Vagina (tissue), 2 donors: ENCODE data around the gene NLGN4X. TPM values are rescaled to one million over a fixed set of nuclear protein-coding genes. Genes with fewer than 3 reads are reported as not detected.

Source experiments
- DNase-seq, 2 donors: peaks; one replicate each; pipeline ENCODE4 v3.0.0-alpha.2; 2017; ENCODE audit errors: extremely low spot score in 2 of 2
- H3K27ac ChIP-seq: fragments of 200-600 bp; sonication (generic); one replicate; pipeline ENCODE4 v1.5.1; 2019
- H3K27me3 ChIP-seq: fragments of 200-600 bp; sonication (generic); one replicate; pipeline ENCODE4 v1.5.1; 2019
- H3K36me3 ChIP-seq, 2 donors: fragments of 200-600 bp; sonication (generic); one replicate each; pipeline ENCODE4 v1.5.1; 2017 to 2019
- H3K4me1 ChIP-seq: fragments of 200-600 bp; sonication (generic); one replicate; pipeline ENCODE4 v1.5.1; 2019
- H3K4me3 ChIP-seq, 2 donors: fragments of 200-600 bp; sonication (generic); 1 replicate in 1 of 2; 2 replicates in 1 of 2; pipeline ENCODE4 v1.5.1; 2016 to 2019
- H3K9me3 ChIP-seq: fragments of 200-600 bp; sonication (generic); one replicate; pipeline ENCODE4 v1.5.1; 2019
- CTCF ChIP-seq, 3 experiments: fragments of 450-650 bp in 2 of 3; fragments of 200-600 bp in 1 of 3; sonication (generic) in 1 of 3; IDR thresholded peaks; one replicate each; pipeline ENCODE4 v1.5.1; 2017 to 2019; ENCODE audit warnings: antibody characterized with exemption in 3 of 3, mild to moderate bottlenecking in 2 of 3, moderate library complexity in 2 of 3
- POLR2A ChIP-seq, 2 donors: fragments of 450-650 bp; IDR thresholded peaks; one replicate each; pipeline ENCODE4 v1.6.1; 2017; ENCODE audit warnings: antibody characterized with exemption in 2 of 2, mild to moderate bottlenecking in 2 of 2, moderate library complexity in 2 of 2
- POLR2AphosphoS5 ChIP-seq, 2 donors: sonication (generic); formaldehyde crosslinking; IDR thresholded peaks; one replicate each; pipeline ENCODE4 v1.9.0; 2017; ENCODE audit warnings: antibody characterized with exemption in 2 of 2, mild to moderate bottlenecking in 2 of 2, low read depth in 1 of 2; ENCODE audit not compliant: insufficient read depth in 1 of 2
- intact Hi-C: fragments of 100-400 bp; cut with DNase I; formaldehyde crosslinking; loops from one replicate; pipeline ENCODE4 v1.15.1; 2023
- total RNA-seq: library from RNA; depleted of rRNA; stranded (reverse); fragments of >200 nt; gene quantifications from one replicate; pipeline ENCODE4 v1.2.3, GENCODE V29; 2016

The NLGN4X gene
- 2.5 TPM for total RNA-seq

- peaks cover 11% of the 10 kb centered on the region for H3K4me1 ChIP-seq
- H3K9me3 ChIP-seq, result no peaks in the 10 kb centered on the region
- H3K36me3 ChIP-seq, result no peaks in the 10 kb centered on the region
- no peaks in the 10 kb centered on the region for H3K27me3 ChIP-seq
- no peak within 1 kb of the TSS for H3K27ac ChIP-seq
- no peak for DNase-seq
- H3K4me3 ChIP-seq, result peak within 1 kb of the TSS; percentile 35 to 40
- TF ChIP-seq POLR2A (IDR thresholded peaks at IDR 0.05), result no peak
- no peak for TF ChIP-seq POLR2AphosphoS5 (IDR thresholded peaks at IDR 0.05; ENCODE audit: insufficient read depth in 1 of 2, low read depth in 1 of 2)
- no peak for TF ChIP-seq CTCF (IDR thresholded peaks at IDR 0.05)
- intact Hi-C loops, result no loop called here
These were observed at the start of gene NLGN4X for GRCh38 chrX:6228720-6229119. Gene NLGN4X, minus strand, starts transcription at chrX:6228867. Its CDS starts 77,401 bp downstream, at chrX:6151466.

DNA sequence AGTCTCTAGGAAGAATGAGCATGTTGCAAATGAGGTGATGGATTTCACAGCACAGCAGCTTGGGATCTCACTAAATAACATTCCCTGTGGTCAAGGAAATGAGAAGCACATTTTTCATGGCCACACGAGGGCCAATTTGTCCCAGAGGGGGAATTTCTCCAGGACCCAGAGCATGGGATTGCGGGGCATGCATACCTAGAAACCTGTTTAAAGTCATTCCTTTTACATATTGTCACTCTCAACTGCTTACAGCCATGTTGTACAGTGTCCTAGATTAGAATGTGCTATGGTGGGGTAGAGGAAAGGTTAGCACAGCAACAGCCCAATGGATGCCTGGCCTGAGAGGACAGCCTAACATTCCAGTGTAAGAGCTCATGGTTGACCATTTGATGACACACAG, 37.4 kb upstream of the NLGN4X start:
- intact Hi-C loops, result no loop called here
- Histone ChIP-seq H3K9me3 (no peaks in the 10 kb centered on the region), H3K4me1 (no peaks in the 10 kb centered on the region), H3K27me3 (no peaks in the 10 kb centered on the region), H3K27ac (no peak overlapping the region), H3K4me3 (no peak overlapping the region), H3K36me3 (no peaks in the 10 kb centered on the region)
- TF ChIP-seq CTCF (IDR thresholded peaks at IDR 0.05), result no peak
- no peak for TF ChIP-seq POLR2A (IDR thresholded peaks at IDR 0.05)
- no peak for TF ChIP-seq POLR2AphosphoS5 (IDR thresholded peaks at IDR 0.05; ENCODE audit: insufficient read depth in 1 of 2, low read depth in 1 of 2)
- no peak for DNase-seq

DNA sequence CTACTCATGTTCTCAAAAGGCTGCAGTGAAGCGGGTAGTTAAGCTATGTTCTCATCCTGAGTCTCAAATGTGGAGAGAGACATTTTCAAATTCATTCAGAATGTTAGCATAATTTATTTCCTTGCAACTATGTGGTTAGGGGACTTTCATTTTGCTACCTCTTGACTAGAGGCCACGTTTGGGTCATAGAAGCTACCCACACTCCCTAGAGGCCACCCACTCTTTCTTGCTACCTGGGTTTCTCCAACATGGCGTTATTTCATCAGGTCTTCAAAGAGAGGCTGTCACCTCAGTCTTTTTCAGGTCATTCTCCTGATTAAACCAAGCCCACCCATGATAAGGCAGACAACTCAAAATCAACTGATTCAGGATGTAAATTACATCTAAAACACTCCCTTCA, 34.3 kb upstream of the NLGN4X start:
- DNase-seq, result no peak
- TF ChIP-seq CTCF (IDR thresholded peaks at IDR 0.05), result no peak
- TF ChIP-seq POLR2A (IDR thresholded peaks at IDR 0.05), result no peak
- TF ChIP-seq POLR2AphosphoS5 (IDR thresholded peaks at IDR 0.05; ENCODE audit: insufficient read depth in 1 of 2, low read depth in 1 of 2), result no peak
- Histone ChIP-seq H3K9me3 (no peaks in the 10 kb centered on the region), H3K27me3 (no peaks in the 10 kb centered on the region), H3K4me1 (no peaks in the 10 kb centered on the region), H3K4me3 (no peak overlapping the region), H3K36me3 (no peaks in the 10 kb centered on the region), H3K27ac (no peak overlapping the region)
- intact Hi-C loops, result no loop called here

DNA sequence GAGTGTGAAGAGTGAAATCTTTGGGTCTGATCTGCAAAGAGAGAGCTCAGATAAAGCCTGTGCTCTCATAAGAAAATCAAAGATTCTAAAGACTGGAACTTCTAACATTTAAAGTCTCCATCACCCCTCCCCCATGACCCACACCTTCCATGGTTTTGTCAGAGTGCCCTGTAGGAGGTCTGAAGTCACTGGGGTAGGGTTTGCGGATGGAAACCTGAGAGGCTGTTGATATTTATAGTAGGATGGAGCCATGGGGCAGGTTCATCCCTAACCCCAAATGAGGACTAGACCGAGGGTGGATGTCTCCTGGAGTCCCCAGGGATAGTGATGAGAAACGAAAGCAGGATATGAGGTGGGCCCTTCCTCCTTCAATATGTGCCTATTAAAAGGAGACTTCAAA, 28.4 kb upstream of the NLGN4X start:
- no peak for DNase-seq
- Histone ChIP-seq H3K4me1 (no peaks in the 10 kb centered on the region), H3K36me3 (no peaks in the 10 kb centered on the region), H3K27ac (no peak overlapping the region), H3K4me3 (no peak overlapping the region), H3K27me3 (no peaks in the 10 kb centered on the region), H3K9me3 (no peaks in the 10 kb centered on the region)
- no peak for TF ChIP-seq POLR2AphosphoS5 (IDR thresholded peaks at IDR 0.05; ENCODE audit: insufficient read depth in 1 of 2, low read depth in 1 of 2)
- TF ChIP-seq CTCF (IDR thresholded peaks at IDR 0.05), result no peak
- TF ChIP-seq POLR2A (IDR thresholded peaks at IDR 0.05), result no peak
- intact Hi-C loops, result no loop called here

GRCh38 chrX:6244666-6245065, 16.0 kb upstream of the NLGN4X start:
- no peak overlapping the region for H3K27ac ChIP-seq
- intact Hi-C loops, result no loop called here
- no peak overlapping the region for H3K4me3 ChIP-seq
- H3K27me3 ChIP-seq, result no peaks in the 10 kb centered on the region
- H3K4me1 ChIP-seq, result no peaks in the 10 kb centered on the region
- no peaks in the 10 kb centered on the region for H3K9me3 ChIP-seq
- TF ChIP-seq POLR2AphosphoS5 (IDR thresholded peaks at IDR 0.05; ENCODE audit: insufficient read depth in 1 of 2, low read depth in 1 of 2) (no peak), POLR2A (IDR thresholded peaks at IDR 0.05) (no peak)
- no peak for DNase-seq
- no peaks in the 10 kb centered on the region for H3K36me3 ChIP-seq
